ENCODE results near the gene SDF4.

DNA sequence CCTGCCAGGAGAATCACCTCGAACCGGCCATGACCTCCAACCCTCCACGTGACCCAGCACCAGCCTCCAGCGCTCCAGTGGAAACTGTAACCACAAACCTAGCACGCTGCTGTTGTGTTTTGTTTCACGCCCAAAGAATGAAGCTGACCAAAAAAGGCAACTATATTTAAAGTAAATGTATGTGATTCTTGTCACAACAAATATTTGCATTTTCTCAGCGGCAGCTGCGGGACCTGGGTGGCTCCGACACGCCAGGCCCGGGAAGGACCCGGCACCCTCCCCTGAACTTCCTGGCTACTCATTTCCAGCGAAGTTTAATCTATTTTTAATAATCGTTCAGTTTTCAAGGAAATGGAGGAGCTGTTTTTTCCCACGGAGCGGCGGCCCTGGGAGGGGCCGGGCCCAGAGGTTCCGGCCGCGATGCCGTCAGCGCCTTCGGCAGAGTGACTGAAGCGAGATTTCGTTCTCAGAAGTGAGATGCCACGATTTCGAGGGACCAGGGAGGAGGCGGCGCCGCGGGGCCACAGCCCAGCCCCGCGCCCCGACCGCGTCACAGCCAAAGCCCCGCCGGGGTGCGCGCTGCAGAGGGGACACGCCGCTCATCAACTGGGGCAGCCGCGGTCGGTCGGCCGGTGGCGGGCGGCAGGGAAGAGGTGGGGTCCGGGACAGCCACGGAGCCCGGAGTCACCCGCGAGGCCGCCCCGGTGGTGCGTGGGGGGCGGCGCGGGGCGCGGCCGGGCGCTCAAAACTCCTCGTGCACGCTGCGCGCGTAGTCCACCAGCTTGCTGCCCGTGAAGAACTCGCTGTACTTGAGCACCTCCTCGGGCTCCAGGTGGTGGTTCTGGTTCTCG lies 14.8 kb downstream of the SDF4 start:
- TF ChIP-seq CTCF (IDR thresholded peaks at IDR 0.05) (no peak), POLR2A (IDR thresholded peaks at IDR 0.05) (no peak)
